H1 (cell line): ENCODE measurements around the gene C3orf18. TPM values are rescaled to one million over a fixed set of nuclear protein-coding genes. Genes with fewer than 3 reads are reported as not detected.

ENCODE experiments used
- CTCF ChIA-PET: fragments of 300-600 bp; sonication (Branson Sonifier 250); formaldehyde crosslinking; loops from one replicate; lab custom pipeline; 2021; ENCODE audit not compliant: partially characterized antibody; lab: Charles Lee
- POLR2A ChIA-PET: fragments of 300-600 bp; sonication (Branson Sonifier 250); formaldehyde crosslinking; loops from one replicate; lab custom pipeline; 2021; ENCODE audit warnings: inconsistent platforms; ENCODE audit not compliant: partially characterized antibody; lab: Charles Lee
- DNase-seq, 2 experiments: peaks; one replicate each; pipeline versions ENCODE4 v3.0.0 to v3.0.0-alpha.2; 2010 to 2022; ENCODE audit warnings: low spot score in 2 of 2, low read depth in 1 of 2, mixed read lengths in 1 of 2
- FAIRE-seq: peaks from 2 replicates; lab custom pipeline; 2011; peaks lifted over from hg19 to GRCh38; lab: Jason Lieb, UNC
- H2AFZ ChIP-seq: 2 replicates; pipeline ENCODE4 v1.8.1; 2012; ENCODE audit warnings: low read length, inconsistent platforms
- H2AK5ac ChIP-seq: 2 replicates; pipeline ENCODE4 v1.6.1; 2013; ENCODE audit warnings: low read depth, low read length
- H2BK120ac ChIP-seq: replicated peaks from 2 replicates; pipeline ENCODE3; 2013; ENCODE audit warnings: low read depth, low read length, inconsistent platforms
- H2BK12ac ChIP-seq: 2 replicates; pipeline ENCODE4 v1.6.1; 2013; ENCODE audit warnings: low read depth, low read length
- H2BK15ac ChIP-seq: 2 replicates; pipeline ENCODE4 v1.6.1; 2013; ENCODE audit warnings: low read length
- H2BK20ac ChIP-seq: 2 replicates; pipeline ENCODE4 v1.6.1; 2013; ENCODE audit warnings: low read length
- H2BK5ac ChIP-seq: 2 replicates; pipeline ENCODE4 v1.6.1; 2013; ENCODE audit warnings: low read depth, low read length
- H3K14ac ChIP-seq: 2 replicates; pipeline ENCODE4 v1.6.1; 2013; ENCODE audit warnings: inconsistent platforms; ENCODE audit not compliant: insufficient read length
- H3K18ac ChIP-seq: 2 replicates; pipeline ENCODE4 v1.6.1; 2013; ENCODE audit warnings: low read length; ENCODE audit errors: extremely low read depth
- H3K23ac ChIP-seq: 2 replicates; pipeline ENCODE4 v1.6.1; 2013; ENCODE audit warnings: inconsistent platforms; ENCODE audit not compliant: insufficient read length
- H3K23me2 ChIP-seq: 2 replicates; pipeline ENCODE4 v1.6.1; 2013; ENCODE audit warnings: low read depth, low read length
- H3K27ac ChIP-seq: 2 replicates; pipeline ENCODE4 v1.6.1; 2011; ENCODE audit warnings: low read depth, low read length, inconsistent platforms
- H3K27me3 ChIP-seq, 4 experiments: replicated peaks in 1 of 4; 1 replicate in 1 of 4; 2 replicates in 3 of 4; pipeline versions ENCODE4 v1.6.1 to v1.8.1; 2011 to 2013; ENCODE audit warnings: low read length in 3 of 4, mild to moderate bottlenecking in 3 of 4, inconsistent platforms in 2 of 4, mixed read lengths in 2 of 4, moderate library complexity in 1 of 4; ENCODE audit not compliant: control insufficient read depth in 3 of 4, insufficient read depth in 3 of 4; ENCODE audit errors: extremely low read depth in 1 of 4
- H3K36me3 ChIP-seq, 4 experiments: 2 replicates each; pipeline versions ENCODE4 v1.6.1 to v1.8.1; 2011 to 2013; ENCODE audit warnings: mild to moderate bottlenecking in 4 of 4, low read length in 3 of 4, moderate library complexity in 2 of 4, control low read depth in 1 of 4, inconsistent platforms in 1 of 4; ENCODE audit not compliant: insufficient read depth in 4 of 4, control insufficient read depth in 2 of 4
- H3K4ac ChIP-seq: replicated peaks from 2 replicates; pipeline ENCODE3; 2013; ENCODE audit warnings: low read length, low read depth, mixed read lengths, inconsistent platforms; ENCODE audit not compliant: insufficient read length
- H3K4me1 ChIP-seq, 4 experiments: replicated peaks in 1 of 4; 1 replicate in 1 of 4; 2 replicates in 3 of 4; pipeline versions ENCODE4 v1.6.1 to v1.8.1; 2011 to 2013; ENCODE audit warnings: low read length in 3 of 4, inconsistent platforms in 2 of 4, mixed read lengths in 1 of 4; ENCODE audit not compliant: insufficient read depth in 4 of 4, control insufficient read depth in 3 of 4
- H3K4me2 ChIP-seq, 2 experiments: 2 replicates each; pipeline versions ENCODE4 v1.6.1 to v1.8.1; 2011 to 2013; ENCODE audit warnings: low read depth in 2 of 2, low read length in 2 of 2, control low read depth in 1 of 2, inconsistent platforms in 1 of 2, mild to moderate bottlenecking in 1 of 2; ENCODE audit not compliant: insufficient read depth in 1 of 2
- H3K4me3 ChIP-seq, 4 experiments: fragments of 200-600, 300-600 bp in 1 of 4; sonication (generic), shearing (Covaris generic), sonication (Bioruptor Twin) in 1 of 4; 2 replicates each; pipeline versions ENCODE4 v1.5.1 to v1.8.1; 2011 to 2016; ENCODE audit warnings: low read length in 4 of 4, low read depth in 3 of 4, control low read depth in 2 of 4, inconsistent platforms in 2 of 4, mild to moderate bottlenecking in 2 of 4, mixed read lengths in 1 of 4, moderate library complexity in 1 of 4; ENCODE audit not compliant: insufficient read depth in 2 of 4; ENCODE audit errors: extremely low read depth in 1 of 4
- H3K56ac ChIP-seq: replicated peaks from 2 replicates; pipeline ENCODE3; 2013; ENCODE audit warnings: low read depth, mild to moderate bottlenecking, mixed read lengths, low read length, inconsistent platforms; ENCODE audit not compliant: insufficient read length
- H3K79me1 ChIP-seq: 2 replicates; pipeline ENCODE4 v1.6.1; 2013; ENCODE audit warnings: low read depth, low read length, control low read depth
- H3K79me2 ChIP-seq, 2 experiments: 2 replicates each; pipeline versions ENCODE4 v1.6.1 to v1.8.1; 2012 to 2013; ENCODE audit warnings: low read length in 2 of 2, mild to moderate bottlenecking in 2 of 2, inconsistent platforms in 1 of 2; ENCODE audit not compliant: insufficient read depth in 2 of 2, control insufficient read depth in 1 of 2
- H3K9ac ChIP-seq, 4 experiments: replicated peaks in 1 of 4; 1 replicate in 1 of 4; 2 replicates in 3 of 4; pipeline versions ENCODE4 v1.6.1 to v1.8.1; 2011 to 2013; ENCODE audit warnings: low read depth in 3 of 4, low read length in 3 of 4, control low read depth in 2 of 4, mild to moderate bottlenecking in 2 of 4, moderate library complexity in 2 of 4, inconsistent platforms in 1 of 4; ENCODE audit errors: extremely low read depth in 1 of 4
- H3K9me3 ChIP-seq, 2 experiments: 2 replicates each; pipeline versions ENCODE4 v1.6.1 to v1.8.1; 2012 to 2013; ENCODE audit warnings: mild to moderate bottlenecking in 2 of 2, moderate library complexity in 2 of 2, control low read depth in 1 of 2, inconsistent platforms in 1 of 2, low read depth in 1 of 2, low read length in 1 of 2, mixed read lengths in 1 of 2; ENCODE audit not compliant: insufficient read depth in 2 of 2
- H4K20me1 ChIP-seq, 2 experiments: replicated peaks in 1 of 2; 2 replicates each; pipeline versions ENCODE3 to v1.8.1; 2011 to 2013; ENCODE audit warnings: inconsistent platforms in 2 of 2, low read length in 2 of 2, mild to moderate bottlenecking in 1 of 2; ENCODE audit not compliant: insufficient read depth in 2 of 2, control insufficient read depth in 1 of 2
- H4K5ac ChIP-seq: 2 replicates; pipeline ENCODE4 v1.6.1; 2013; ENCODE audit warnings: low read length, low read depth, mixed read lengths, inconsistent platforms; ENCODE audit not compliant: insufficient read length
- H4K8ac ChIP-seq: 2 replicates; pipeline ENCODE4 v1.8.0; 2013; ENCODE audit warnings: mild to moderate bottlenecking, moderate library complexity, low read length, inconsistent platforms; ENCODE audit not compliant: insufficient read depth; ENCODE audit errors: extremely low read depth
- H4K91ac ChIP-seq: replicated peaks from 2 replicates; pipeline ENCODE3; 2013; ENCODE audit warnings: low read length, mixed read lengths, inconsistent platforms; ENCODE audit not compliant: insufficient read length
- ASH2L ChIP-seq: fragments of 200-600, 300-600 bp; sonication (generic); IDR thresholded peaks from one replicate; pipeline ENCODE4 v1.7.1; 2017; ENCODE audit warnings: low read length
- NANOG ChIP-seq: IDR thresholded peaks from 2 replicates; pipeline ENCODE4 v1.6.1; 2011; ENCODE audit warnings: low read length, low read depth, mild to moderate bottlenecking, inconsistent platforms; ENCODE audit not compliant: insufficient read depth, poor library complexity, severe bottlenecking
- WGBS, 2 experiments: shearing (Covaris generic) in 1 of 2; methylation state at CpG; one replicate each; pipeline versions ENCODE4 v1.1.6 to v1.1.7; 2013 to 2015; ENCODE audit warnings: low lambda C conversion rate in 2 of 2, mixed read lengths in 2 of 2, inconsistent platforms in 1 of 2, low coverage in 1 of 2, missing lambda C conversion rate in 1 of 2; ENCODE audit not compliant: insufficient replicate concordance in 2 of 2, insufficient coverage in 1 of 2, insufficient read length in 1 of 2; ENCODE audit errors: extremely low coverage in 1 of 2, missing lambda C conversion rate in 1 of 2; 5-methylcytosine and 5-hydroxymethylcytosine counted together
- polyA plus RNA-seq, 7 experiments: library from polyadenylated mRNA; depleted of rRNA in 3 of 7; stranded (reverse) in 5 of 7; unstranded in 2 of 7; fragments of >200 nt in 5 of 7; fragments of 200-250 nt in 2 of 7; gene quantifications; 1 replicate in 5 of 7; 2 replicates in 1 of 7; 4 replicates in 1 of 7; pipeline versions ENCODE4 v1.2.1 to v1.2.3, GENCODE V29; 2011 to 2013; ENCODE audit warnings: missing spikeins in 2 of 7, mixed read lengths in 2 of 7
- total RNA-seq: library from RNA; stranded (reverse); fragmentation: NEBNext Ultra II Directional; extraction: Animal tissue kit (Norgen Biotek cat#: 25700); gene quantifications from 2 replicates; pipeline ENCODE4 v1.2.1, GENCODE V29; 2021

C3orf18 gene
- total and polyA plus RNA-seq, 2 of the 8 experiments (the other 6 are each of a cell fraction or from before 2014, with no cell fraction given), result 7.5 to 15.0 TPM

GRCh38 chr3:50554553-50554952 lies 13.0 kb downstream of the C3orf18 start:
- no peak overlapping the region for H2AK5ac ChIP-seq
- no peak overlapping the region for H3K56ac ChIP-seq
- TF ChIP-seq ASH2L, result no peak
- no peak for TF ChIP-seq NANOG
- H3K14ac ChIP-seq, result no peak overlapping the region
- no peaks in the 10 kb centered on the region for H3K36me3 ChIP-seq
- no peaks in the 10 kb centered on the region for H3K9me3 ChIP-seq
- no peak overlapping the region for H3K4me3 ChIP-seq
- no peak overlapping the region for H4K8ac ChIP-seq
- no peak overlapping the region for H4K5ac ChIP-seq
- ChIA-PET POLR2A (no interaction called here), CTCF (interaction anchor here (0.9 to 46.5 kb wide), 12 partner anchors 15 to 835 kb away, joined by 3 to 863 read pairs (median 4); partner anchors contain the start of genes CISH, MAPKAPK3, NPRL2 and RASSF1)
- H3K27ac ChIP-seq, result no peak overlapping the region
- no peaks in the 10 kb centered on the region for H3K79me2 ChIP-seq
- DNase-seq (no peak), FAIRE-seq (no peak)
- no peak overlapping the region for H2BK120ac ChIP-seq
- no peak overlapping the region for H4K91ac ChIP-seq
- no peak overlapping the region for H3K18ac ChIP-seq
- no peak overlapping the region for H3K4me2 ChIP-seq
- no peak overlapping the region for H2BK12ac ChIP-seq
- H3K9ac ChIP-seq, result no peak overlapping the region
- no peak overlapping the region for H3K4ac ChIP-seq
- H2AFZ ChIP-seq, result no peak overlapping the region
- no peaks in the 10 kb centered on the region for H3K23me2 ChIP-seq
- peak overlapping the region; percentile 31; the same call in 1 of the 2 replicates for H2BK15ac ChIP-seq
- no peaks in the 10 kb centered on the region for H3K79me1 ChIP-seq
- no peak overlapping the region for H3K23ac ChIP-seq
- H3K4me1 ChIP-seq, result peaks cover 0 to 3% (median 2%) of the 10 kb centered on the region in 4 experiments; a peak in 4 of 7 replicates
- no peak overlapping the region for H2BK5ac ChIP-seq
- H2BK20ac ChIP-seq, result no peak overlapping the region
- no peaks in the 10 kb centered on the region for H4K20me1 ChIP-seq
- H3K27me3 ChIP-seq, result peaks cover 0 to 3% (median 0%) of the 10 kb centered on the region in 4 experiments; a peak in 3 of 7 replicates
- WGBS, 2 experiments, result 79% methylated on average over 5 of the region's 5 CpGs; no CpG with 5 or more reads in 1 of the 2 experiments
